Colonic mucosa (tissue), 4 donors: ENCODE measurements around the gene FBXL7. TPM values are rescaled to one million over a fixed set of nuclear protein-coding genes. Genes with fewer than 3 reads are reported as not detected.

Experiments used
- DNase-seq: peaks from one replicate; pipeline ENCODE4 v3.0.0-alpha.2; 2020
- H3K27ac ChIP-seq: fragments of 200-600 bp; one replicate; pipeline ENCODE4 v1.8.0; 2021
- H3K27me3 ChIP-seq: fragments of 200-600 bp; one replicate; pipeline ENCODE4 v1.8.0; 2021
- H3K36me3 ChIP-seq: fragments of 200-600 bp; one replicate; pipeline ENCODE4 v1.8.0; 2021
- H3K4me1 ChIP-seq: fragments of 200-600 bp; one replicate; pipeline ENCODE4 v1.8.0; 2021; ENCODE audit warnings: mild to moderate bottlenecking
- H3K4me3 ChIP-seq: fragments of 200-600 bp; one replicate; pipeline ENCODE4 v1.8.0; 2021
- H3K9ac ChIP-seq, 2 donors: one replicate each; pipeline ENCODE4 v1.7.0; 2013; ENCODE audit warnings: control low read depth in 2 of 2, low read depth in 2 of 2, low read length in 2 of 2
- H3K9me3 ChIP-seq: fragments of 200-600 bp; one replicate; pipeline ENCODE4 v1.8.0; 2021
- CTCF ChIP-seq: fragments of 200-600 bp; IDR thresholded peaks from one replicate; pipeline ENCODE4 v1.8.0; 2022; ENCODE audit warnings: antibody characterized with exemption, mild to moderate bottlenecking
- intact Hi-C: fragments of 100-400 bp; cut with DNase I; formaldehyde crosslinking; loops from one replicate; pipeline ENCODE4 v1.14.1; 2022
- total RNA-seq, 2 donors: library from RNA; stranded (reverse); fragmentation: NEBNext Ultra II Directional in 1 of 2; extraction: Animal tissue kit (Norgen Biotek cat#: 25700) in 1 of 2; gene quantifications; one replicate each; pipeline ENCODE4 v1.2.1, GENCODE V29; 2021
- donor health status: healthy.
- donor health status: DM: no; HTN: no; CAD: no.
- donor health status: DM: no; HTN: no; CAD: no.

Gene FBXL7
- total RNA-seq, 2 donors from 2014 or later = 1.6 to 3.0 TPM

- DNase-seq = no peak
- no peak for TF ChIP-seq CTCF
- intact Hi-C loops = no loop called here
These were observed 7.4 kb upstream of the FBXL7 start for GRCh38 chr5:15492545-15492944.

GRCh38 chr5:15493501-15493900 is 6.5 kb upstream of the FBXL7 start:
- DNase-seq = no peak
- TF ChIP-seq CTCF = no peak
- Histone ChIP-seq H3K4me1 (no peaks in the 10 kb centered on the region), H3K9me3 (no peaks in the 10 kb centered on the region), H3K4me3 (no peak overlapping the region), H3K27ac (no peak overlapping the region), H3K36me3 (no peaks in the 10 kb centered on the region), H3K27me3 (no peaks in the 10 kb centered on the region), H3K9ac (no peak overlapping the region)
- intact Hi-C loops = no loop called here

More at GRCh38 chr5:15492545-15492944, 7.4 kb upstream of the FBXL7 start:
- Histone ChIP-seq H3K4me3 (no peak overlapping the region), H3K9ac (no peak overlapping the region), H3K27me3 (no peaks in the 10 kb centered on the region), H3K4me1 (no peaks in the 10 kb centered on the region), H3K9me3 (no peaks in the 10 kb centered on the region), H3K27ac (no peak overlapping the region), H3K36me3 (no peaks in the 10 kb centered on the region)

GRCh38 chr5:15495026-15495425 is 5.0 kb upstream of the FBXL7 start:
- no peaks in the 10 kb centered on the region for H3K9me3 ChIP-seq
- H3K36me3 ChIP-seq = no peaks in the 10 kb centered on the region
- no peak overlapping the region for H3K27ac ChIP-seq
- H3K9ac ChIP-seq = no peak overlapping the region
- peaks cover 7% of the 10 kb centered on the region for H3K27me3 ChIP-seq
- H3K4me1 ChIP-seq = no peaks in the 10 kb centered on the region
- DNase-seq = no peak
- H3K4me3 ChIP-seq = no peak overlapping the region
- intact Hi-C loops = no loop called here
- TF ChIP-seq CTCF = no peak

- H3K9ac ChIP-seq = no peak overlapping the region
- no peak overlapping the region for H3K4me3 ChIP-seq
These were observed 3.1 kb upstream of the FBXL7 start for GRCh38 chr5:15496886-15497285.

GRCh38 chr5:15500325-15501001 is 483 bp downstream of the FBXL7 start:
- H3K27ac ChIP-seq = peak overlapping the region; percentile 63
- no peak for TF ChIP-seq CTCF
- H3K27me3 ChIP-seq = peaks cover 12% of the 10 kb centered on the region
- intact Hi-C loops = no loop called here
- H3K4me1 ChIP-seq = no peaks in the 10 kb centered on the region
- H3K9ac ChIP-seq = peak overlapping the region; percentile 51 to 69
- DNase-seq = peak; percentile 39
- H3K36me3 ChIP-seq = no peaks in the 10 kb centered on the region
- H3K4me3 ChIP-seq = peak overlapping the region; percentile 38
- H3K9me3 ChIP-seq = no peaks in the 10 kb centered on the region

More at GRCh38 chr5:15496886-15497285, 3.1 kb upstream of the FBXL7 start:
- no peaks in the 10 kb centered on the region for H3K36me3 ChIP-seq
- no peaks in the 10 kb centered on the region for H3K9me3 ChIP-seq
- intact Hi-C loops = no loop called here
- H3K4me1 ChIP-seq = no peaks in the 10 kb centered on the region
- H3K27ac ChIP-seq = no peak overlapping the region
- peaks cover 12% of the 10 kb centered on the region for H3K27me3 ChIP-seq
- DNase-seq = no peak
- TF ChIP-seq CTCF = no peak
